ENCODE data around the gene PGF.

- TF ChIP-seq CTCF (IDR thresholded peaks at IDR 0.05) (no peak), POLR2A (IDR thresholded peaks at IDR 0.05) (no peak)
Observed at GRCh38 chr14:74942181-74942580, 13.2 kb downstream of the PGF start.
